HFFc6 (cell line): Measurements from ENCODE around the gene GHRH. TPM values are rescaled to one million over a fixed set of nuclear protein-coding genes. Genes with fewer than 3 reads are reported as not detected.

ENCODE experiments used
- DNase-seq: peaks from one replicate; pipeline ENCODE4 v3.0.0-alpha.2; 2018
- H3K27ac Mint-ChIP-seq: 2 replicates; pipeline ENCODE4 v1.8.0; 2020; ENCODE audit warnings: mild to moderate bottlenecking, mixed read lengths
- H3K27me3 Mint-ChIP-seq: 2 replicates; pipeline ENCODE4 v1.8.0; 2021; ENCODE audit warnings: mild to moderate bottlenecking, moderate library complexity, mixed read lengths; ENCODE audit not compliant: insufficient read depth
- H3K36me3 Mint-ChIP-seq: 2 replicates; pipeline ENCODE4 v1.8.0; 2021; ENCODE audit warnings: low read depth, mixed read lengths
- H3K4me1 Mint-ChIP-seq: 2 replicates; pipeline ENCODE4 v1.8.0; 2020; ENCODE audit warnings: low read depth, mixed read lengths
- H3K4me3 Mint-ChIP-seq: 2 replicates; pipeline ENCODE4 v1.8.0; 2020; ENCODE audit warnings: mild to moderate bottlenecking, moderate library complexity, mixed read lengths
- H3K9me3 Mint-ChIP-seq: 2 replicates; pipeline ENCODE4 v1.8.0; 2020; ENCODE audit warnings: mild to moderate bottlenecking, mixed read lengths
- long read RNA-seq: library from polyadenylated mRNA; unstranded; transcript quantifications from one replicate; pipeline ENCODE4 v2.0.0, GENCODE V29; 2019
- total RNA-seq, 6 experiments: library from RNA; stranded (reverse); fragmentation: NEBNext Ultra II Directional; extraction: Animal tissue kit (Norgen Biotek cat#: 25700); gene quantifications; 2 replicates in 1 of 6; 3 replicates in 5 of 6; pipeline ENCODE4 v1.2.3, GENCODE V29; 2021
- TF ChIP-seq, protein P1 (sequence below): fragments of 200-600 bp; sonication (generic); IDR thresholded peaks from 2 replicates; pipeline ENCODE4 v1.5.0; 2021; ENCODE audit warnings: antibody characterized with exemption, mild to moderate bottlenecking

Gene GHRH, protein sequence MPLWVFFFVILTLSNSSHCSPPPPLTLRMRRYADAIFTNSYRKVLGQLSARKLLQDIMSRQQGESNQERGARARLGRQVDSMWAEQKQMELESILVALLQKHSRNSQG
- not detected for total RNA-seq
- long read RNA-seq = 0 reads

GRCh38 chr20:37261714-37262113 is at the start of gene GHRH:
TSS of gene GHRH (minus strand) at chr20:37261814. CDS start at chr20:37256889, 4,925 bp downstream.
- no peaks in the 10 kb centered on the region for H3K4me1 Mint-ChIP-seq
- H3K27me3 Mint-ChIP-seq = peaks cover 43% of the 10 kb centered on the region

GRCh38 chr20:37310951-37311350 is 49.3 kb upstream of the GHRH start:
- Mint-ChIP-seq H3K4me1 (peaks cover 49% of the 10 kb centered on the region), H3K36me3 (peaks cover 15% of the 10 kb centered on the region), H3K4me3 (no peak overlapping the region), H3K27ac (peak overlapping the region; percentile 78), H3K27me3 (0 out of 2 replicates have a peak, but pooled peaks cover 2% of the 10 kb centered on the region), H3K9me3 (no peaks in the 10 kb centered on the region)
- DNase-seq = no peak
- TF ChIP-seq, protein P1, sequence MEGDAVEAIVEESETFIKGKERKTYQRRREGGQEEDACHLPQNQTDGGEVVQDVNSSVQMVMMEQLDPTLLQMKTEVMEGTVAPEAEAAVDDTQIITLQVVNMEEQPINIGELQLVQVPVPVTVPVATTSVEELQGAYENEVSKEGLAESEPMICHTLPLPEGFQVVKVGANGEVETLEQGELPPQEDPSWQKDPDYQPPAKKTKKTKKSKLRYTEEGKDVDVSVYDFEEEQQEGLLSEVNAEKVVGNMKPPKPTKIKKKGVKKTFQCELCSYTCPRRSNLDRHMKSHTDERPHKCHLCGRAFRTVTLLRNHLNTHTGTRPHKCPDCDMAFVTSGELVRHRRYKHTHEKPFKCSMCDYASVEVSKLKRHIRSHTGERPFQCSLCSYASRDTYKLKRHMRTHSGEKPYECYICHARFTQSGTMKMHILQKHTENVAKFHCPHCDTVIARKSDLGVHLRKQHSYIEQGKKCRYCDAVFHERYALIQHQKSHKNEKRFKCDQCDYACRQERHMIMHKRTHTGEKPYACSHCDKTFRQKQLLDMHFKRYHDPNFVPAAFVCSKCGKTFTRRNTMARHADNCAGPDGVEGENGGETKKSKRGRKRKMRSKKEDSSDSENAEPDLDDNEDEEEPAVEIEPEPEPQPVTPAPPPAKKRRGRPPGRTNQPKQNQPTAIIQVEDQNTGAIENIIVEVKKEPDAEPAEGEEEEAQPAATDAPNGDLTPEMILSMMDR = no peak

More at GRCh38 chr20:37261714-37262113, at the start of gene GHRH:
- Mint-ChIP-seq H3K9me3 (no peaks in the 10 kb centered on the region), H3K4me3 (no peak within 1 kb of the TSS), H3K27ac (no peak within 1 kb of the TSS), H3K36me3 (no peaks in the 10 kb centered on the region)
- DNase-seq = no peak
- TF ChIP-seq, protein P1 = no peak

DNA sequence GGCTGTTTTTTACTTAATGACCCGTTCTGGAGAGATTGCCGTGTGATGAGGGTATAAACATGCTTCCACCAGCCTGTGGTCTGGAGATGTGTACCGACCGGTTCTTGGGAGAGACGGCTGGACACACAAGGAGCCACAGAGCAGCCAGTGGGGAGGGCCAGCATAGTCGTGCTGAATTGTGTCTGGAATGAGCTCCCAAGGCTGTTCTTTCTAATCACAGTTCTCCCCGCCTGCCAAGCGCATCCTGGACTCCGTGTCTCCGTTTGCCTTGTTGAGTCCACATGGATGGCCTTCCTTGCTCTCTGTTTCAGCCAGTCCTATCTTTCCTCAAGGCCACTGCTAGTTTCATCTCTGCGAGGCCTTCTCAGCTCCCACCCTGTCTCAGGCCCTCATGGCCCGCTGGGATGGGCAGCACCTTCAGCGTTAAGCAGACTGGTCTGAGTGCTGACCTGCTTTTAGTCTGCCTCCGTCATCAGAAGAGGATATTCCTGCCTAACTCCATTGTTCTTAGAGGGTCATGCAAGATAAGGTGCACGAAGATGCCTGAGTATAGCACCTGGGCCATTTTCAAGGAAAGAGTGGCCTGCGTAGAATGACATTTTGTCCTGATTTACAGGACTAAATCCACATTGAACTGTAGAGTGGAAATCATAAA is 48.4 kb upstream of the GHRH start:
- Mint-ChIP-seq H3K27ac (no peak overlapping the region; the same call in 1 of the 2 replicates), H3K4me1 (peaks cover 44% of the 10 kb centered on the region), H3K36me3 (peaks cover 19% of the 10 kb centered on the region; the same call in 1 of the 2 replicates), H3K9me3 (no peaks in the 10 kb centered on the region), H3K4me3 (no peak overlapping the region), H3K27me3 (0 out of 2 replicates have a peak, but pooled peaks cover 2% of the 10 kb centered on the region)
- TF ChIP-seq, protein P1 = no peak
- no peak for DNase-seq

GRCh38 chr20:37309290-37309689 is 47.7 kb upstream of the GHRH start:
- peaks cover 19% of the 10 kb centered on the region; the same call in 1 of the 2 replicates for H3K36me3 Mint-ChIP-seq
- DNase-seq = no peak
- no peaks in the 10 kb centered on the region for H3K9me3 Mint-ChIP-seq
- H3K4me3 Mint-ChIP-seq = no peak overlapping the region
- no peaks in the 10 kb centered on the region for H3K27me3 Mint-ChIP-seq
- H3K4me1 Mint-ChIP-seq = peaks cover 36% of the 10 kb centered on the region
- no peak overlapping the region for H3K27ac Mint-ChIP-seq
- TF ChIP-seq, protein P1 = no peak

- peaks cover 22% of the 10 kb centered on the region; the same call in 1 of the 2 replicates for H3K36me3 Mint-ChIP-seq
- DNase-seq = no peak
- H3K27ac Mint-ChIP-seq = 0 out of 2 replicates have a peak overlapping the region, but pooled peaks have one; percentile 30
- TF ChIP-seq, protein P1 = no peak
- H3K27me3 Mint-ChIP-seq = no peaks in the 10 kb centered on the region
- no peak overlapping the region for H3K4me3 Mint-ChIP-seq
- no peaks in the 10 kb centered on the region for H3K9me3 Mint-ChIP-seq
- H3K4me1 Mint-ChIP-seq = peaks cover 27% of the 10 kb centered on the region
These were observed 46.8 kb upstream of the GHRH start for GRCh38 chr20:37308086-37309050.
